ENCODE data around the gene STUB1.

DNA sequence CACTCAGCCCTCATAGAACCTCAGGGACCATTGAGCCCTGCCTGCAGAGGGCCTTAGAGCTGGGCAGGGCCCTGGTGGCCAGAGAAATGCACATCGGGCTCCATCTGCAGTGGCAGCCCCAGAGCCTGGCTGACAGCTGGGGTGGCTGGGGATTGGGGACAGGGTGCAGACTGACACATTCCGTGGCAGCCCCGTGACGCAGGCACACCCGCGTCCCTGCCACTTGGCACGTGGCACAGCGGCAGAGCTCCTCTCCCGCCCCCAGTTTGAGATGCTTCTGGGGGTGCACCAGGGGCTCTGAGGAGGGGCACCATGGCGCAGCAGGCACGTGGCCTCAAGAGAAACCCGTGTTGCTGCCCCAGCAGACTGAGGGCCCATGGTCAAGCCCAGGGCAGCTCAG lies 23.2 kb downstream of the STUB1 start:
- TF ChIP-seq EP300 (IDR thresholded peaks at IDR 0.05; ENCODE audit: borderline replicate concordance in 1 of 2, low read depth in 2 of 2, low read length in 2 of 2): no peak
- TF ChIP-seq, protein P1, sequence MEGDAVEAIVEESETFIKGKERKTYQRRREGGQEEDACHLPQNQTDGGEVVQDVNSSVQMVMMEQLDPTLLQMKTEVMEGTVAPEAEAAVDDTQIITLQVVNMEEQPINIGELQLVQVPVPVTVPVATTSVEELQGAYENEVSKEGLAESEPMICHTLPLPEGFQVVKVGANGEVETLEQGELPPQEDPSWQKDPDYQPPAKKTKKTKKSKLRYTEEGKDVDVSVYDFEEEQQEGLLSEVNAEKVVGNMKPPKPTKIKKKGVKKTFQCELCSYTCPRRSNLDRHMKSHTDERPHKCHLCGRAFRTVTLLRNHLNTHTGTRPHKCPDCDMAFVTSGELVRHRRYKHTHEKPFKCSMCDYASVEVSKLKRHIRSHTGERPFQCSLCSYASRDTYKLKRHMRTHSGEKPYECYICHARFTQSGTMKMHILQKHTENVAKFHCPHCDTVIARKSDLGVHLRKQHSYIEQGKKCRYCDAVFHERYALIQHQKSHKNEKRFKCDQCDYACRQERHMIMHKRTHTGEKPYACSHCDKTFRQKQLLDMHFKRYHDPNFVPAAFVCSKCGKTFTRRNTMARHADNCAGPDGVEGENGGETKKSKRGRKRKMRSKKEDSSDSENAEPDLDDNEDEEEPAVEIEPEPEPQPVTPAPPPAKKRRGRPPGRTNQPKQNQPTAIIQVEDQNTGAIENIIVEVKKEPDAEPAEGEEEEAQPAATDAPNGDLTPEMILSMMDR (IDR thresholded peaks at IDR 0.05; ENCODE audit: control extremely low read depth in 1 of 3, insufficient read depth in 1 of 3, low read depth in 1 of 3, low read length in 3 of 3): 0 out of 4 replicates have a peak, but pooled peaks of 1 of the 3 experiments have one; percentile 2
- TF ChIP-seq POLR2A (IDR thresholded peaks at IDR 0.05; ENCODE audit: control extremely low read depth in 1 of 2, low read depth in 2 of 2, low read length in 2 of 2): no peak
- no peak for TF ChIP-seq BRCA1 (IDR thresholded peaks at IDR 0.05; ENCODE audit: low read depth, low read length)
- TF ChIP-seq, protein P2, sequence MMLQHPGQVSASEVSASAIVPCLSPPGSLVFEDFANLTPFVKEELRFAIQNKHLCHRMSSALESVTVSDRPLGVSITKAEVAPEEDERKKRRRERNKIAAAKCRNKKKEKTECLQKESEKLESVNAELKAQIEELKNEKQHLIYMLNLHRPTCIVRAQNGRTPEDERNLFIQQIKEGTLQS (IDR thresholded peaks at IDR 0.05; ENCODE audit: insufficient read depth, low read depth, low read length): no peak
- no peak for TF ChIP-seq SIRT6 (IDR thresholded peaks at IDR 0.05; ENCODE audit: low read length)
- TF ChIP-seq, protein P3, sequence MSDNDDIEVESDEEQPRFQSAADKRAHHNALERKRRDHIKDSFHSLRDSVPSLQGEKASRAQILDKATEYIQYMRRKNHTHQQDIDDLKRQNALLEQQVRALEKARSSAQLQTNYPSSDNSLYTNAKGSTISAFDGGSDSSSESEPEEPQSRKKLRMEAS (IDR thresholded peaks at IDR 0.05): no peak
- TF ChIP-seq EGR1 (IDR thresholded peaks at IDR 0.05; ENCODE audit: borderline replicate concordance, low read depth, low read length): no peak
- TF ChIP-seq NRF1 (IDR thresholded peaks at IDR 0.05; ENCODE audit: low read depth, low read length): no peak
- TF ChIP-seq NANOG (IDR thresholded peaks at IDR 0.05; ENCODE audit: insufficient read depth, low read depth, low read length, poor library complexity, severe bottlenecking): no peak
- no peak for TF ChIP-seq FOSL1 (IDR thresholded peaks at IDR 0.05; ENCODE audit: insufficient read depth, low read depth, low read length)
- TF ChIP-seq RBBP5 (IDR thresholded peaks at IDR 0.05; ENCODE audit: borderline replicate concordance, low read depth, low read length): no peak
